ENCODE data around the gene TBC1D22A.

Gene TBC1D22A

DNA sequence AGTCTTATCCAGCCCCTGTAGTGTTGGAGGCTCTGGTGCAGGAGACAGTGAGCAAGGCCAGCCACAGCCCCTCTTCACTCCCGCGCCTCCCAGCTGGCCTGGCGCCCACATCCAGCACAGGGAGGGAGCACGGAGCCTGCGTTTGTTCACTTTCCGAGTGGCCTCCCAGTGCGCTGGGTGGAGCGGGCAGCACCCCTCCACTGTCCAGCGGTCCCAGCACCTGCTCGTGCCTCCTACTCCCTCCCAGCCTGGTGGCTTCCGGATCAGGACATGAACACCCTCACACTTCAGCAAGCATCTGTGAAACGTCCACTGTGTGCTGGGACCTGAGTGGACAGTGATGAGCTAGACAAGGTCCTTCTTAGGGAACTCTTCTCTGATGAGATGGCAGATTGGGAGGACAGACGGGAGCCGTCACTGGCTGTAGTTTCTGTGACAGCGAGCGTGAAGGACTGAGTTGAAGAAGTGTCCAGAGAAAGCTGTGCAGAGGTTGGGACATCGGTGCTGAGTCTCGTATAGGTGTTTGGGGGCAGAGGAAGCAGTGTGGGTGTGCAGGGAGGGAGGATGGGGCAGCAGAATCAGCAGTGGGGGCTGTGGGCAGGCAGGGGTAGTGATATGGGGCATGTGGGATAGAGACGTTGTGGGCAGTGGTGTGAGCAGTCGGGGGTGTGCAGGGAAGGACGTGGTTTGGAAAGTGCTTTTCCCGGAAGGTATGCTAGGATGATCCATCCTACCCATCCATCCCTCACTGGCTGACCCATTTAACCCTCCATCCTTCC is 256.8 kb downstream of the TBC1D22A start:
- DNase-seq: no peak
- H2AFZ ChIP-seq (ENCODE audit: low read length): no peak overlapping the region
- H3K36me3 ChIP-seq (replicated peaks; ENCODE audit: insufficient read depth, low read length): no peaks in the 10 kb centered on the region
- no peaks in the 10 kb centered on the region for H3K4me1 ChIP-seq (ENCODE audit: low read length)
- no peaks in the 10 kb centered on the region for H4K20me1 ChIP-seq (ENCODE audit: insufficient read depth, low read length)
- no peaks in the 10 kb centered on the region for H3K9me3 ChIP-seq (replicated peaks; ENCODE audit: insufficient read depth, low read length)
- H3F3A ChIP-seq (ENCODE audit: insufficient read depth, low read length): no peaks in the 10 kb centered on the region
- H3K27ac ChIP-seq (ENCODE audit: low read length): no peak overlapping the region
- H3K4me2 ChIP-seq (ENCODE audit: low read depth, low read length): no peak overlapping the region
- TF ChIP-seq EZH2 (optimal IDR thresholded peaks at IDR 0.05; ENCODE audit: low read depth, low read length) (no peak), CTCF (IDR thresholded peaks at IDR 0.05; ENCODE audit: low read length) (no peak), EZH2phosphoT487 (IDR thresholded peaks at IDR 0.05; ENCODE audit: low read length) (no peak)
- H3K9me2 ChIP-seq (replicated peaks; ENCODE audit: insufficient read depth, low read length): no peaks in the 10 kb centered on the region
- H3K27me3 ChIP-seq (replicated peaks; ENCODE audit: insufficient read depth, low read length): no peaks in the 10 kb centered on the region
- no peaks in the 10 kb centered on the region for H3K79me2 ChIP-seq (ENCODE audit: low read length)
- H3K4me3 ChIP-seq (ENCODE audit: low read length): no peak overlapping the region
- H3K9ac ChIP-seq (ENCODE audit: low read length): no peak overlapping the region

- H2AFZ ChIP-seq (ENCODE audit: low read length): no peak overlapping the region
- no peak for DNase-seq
- no peaks in the 10 kb centered on the region for H3K9me2 ChIP-seq (replicated peaks; ENCODE audit: insufficient read depth, low read length)
- no peaks in the 10 kb centered on the region for H3K36me3 ChIP-seq (replicated peaks; ENCODE audit: insufficient read depth, low read length)
- H3K4me2 ChIP-seq (ENCODE audit: low read depth, low read length): no peak overlapping the region
- TF ChIP-seq EZH2 (optimal IDR thresholded peaks at IDR 0.05; ENCODE audit: low read depth, low read length) (no peak), EZH2phosphoT487 (IDR thresholded peaks at IDR 0.05; ENCODE audit: low read length) (no peak), CTCF (IDR thresholded peaks at IDR 0.05; ENCODE audit: low read length) (no peak)
- H3K9ac ChIP-seq (ENCODE audit: low read length): no peak overlapping the region
- no peaks in the 10 kb centered on the region for H3K79me2 ChIP-seq (ENCODE audit: low read length)
- no peaks in the 10 kb centered on the region for H3K27me3 ChIP-seq (replicated peaks; ENCODE audit: insufficient read depth, low read length)
- H3K4me1 ChIP-seq (ENCODE audit: low read length): no peaks in the 10 kb centered on the region
- H4K20me1 ChIP-seq (ENCODE audit: insufficient read depth, low read length): no peaks in the 10 kb centered on the region
- no peaks in the 10 kb centered on the region for H3F3A ChIP-seq (ENCODE audit: insufficient read depth, low read length)
- no peak overlapping the region for H3K27ac ChIP-seq (ENCODE audit: low read length)
- H3K4me3 ChIP-seq (ENCODE audit: low read length): no peak overlapping the region
- H3K9me3 ChIP-seq (replicated peaks; ENCODE audit: insufficient read depth, low read length): no peaks in the 10 kb centered on the region
Measured at GRCh38 chr22:47020166-47020565, 257.7 kb downstream of the TBC1D22A start.

- Histone ChIP-seq H3K36me3 (replicated peaks; ENCODE audit: insufficient read depth, low read length) (no peaks in the 10 kb centered on the region), H3K9ac (ENCODE audit: low read length) (no peak overlapping the region), H3K9me3 (replicated peaks; ENCODE audit: insufficient read depth, low read length) (no peaks in the 10 kb centered on the region), H3K9me2 (replicated peaks; ENCODE audit: insufficient read depth, low read length) (no peaks in the 10 kb centered on the region), H3K27me3 (replicated peaks; ENCODE audit: insufficient read depth, low read length) (no peaks in the 10 kb centered on the region), H3K79me2 (ENCODE audit: low read length) (no peaks in the 10 kb centered on the region), H3K4me1 (ENCODE audit: low read length) (no peaks in the 10 kb centered on the region), H3K4me2 (ENCODE audit: low read depth, low read length) (no peak overlapping the region), H4K20me1 (ENCODE audit: insufficient read depth, low read length) (no peaks in the 10 kb centered on the region), H3K4me3 (ENCODE audit: low read length) (no peak overlapping the region), H3K27ac (ENCODE audit: low read length) (no peak overlapping the region), H2AFZ (ENCODE audit: low read length) (no peak overlapping the region), H3F3A (ENCODE audit: insufficient read depth, low read length) (no peaks in the 10 kb centered on the region; the same call in 1 of the 2 replicates)
- no peak for TF ChIP-seq EZH2phosphoT487 (IDR thresholded peaks at IDR 0.05; ENCODE audit: low read length)
- TF ChIP-seq EZH2 (optimal IDR thresholded peaks at IDR 0.05; ENCODE audit: low read depth, low read length): no peak
- TF ChIP-seq CTCF (IDR thresholded peaks at IDR 0.05; ENCODE audit: low read length): no peak
- DNase-seq: no peak
Measured at GRCh38 chr22:47021371-47022074, 259.1 kb downstream of the TBC1D22A start.
